GM23338 (cell line): ENCODE results near the gene CDH4. TPM values are rescaled to one million over a fixed set of nuclear protein-coding genes. Genes with fewer than 3 reads are reported as not detected.
A peak's percentile ranks its signal among the peaks of the same experiment; 100 is the strongest.

Source experiments
- ATAC-seq: fragments of 200-7000 bp; cut with Tn5 transposase; 3 replicates; pipeline ENCODE4 v1.9.1; 2020
- DNase-seq: peaks from one replicate; pipeline ENCODE4 v3.0.0-alpha.2; 2015; ENCODE audit warnings: low spot score
- H2AFZ ChIP-seq: fragments of 200-600 bp; sonication (generic); 2 replicates; pipeline ENCODE4 v1.8.0; 2016; ENCODE audit warnings: antibody characterized with exemption, mild to moderate bottlenecking, moderate library complexity
- H3F3A ChIP-seq: fragments of 200-600 bp; sonication (generic); replicated peaks from 2 replicates; pipeline ENCODE4 v1.8.0; 2017; ENCODE audit warnings: antibody characterized with exemption, mixed run types, low read depth
- H3K27ac ChIP-seq: fragments of 200-600 bp; sonication (generic); 2 replicates; pipeline ENCODE4 v1.6.1; 2016; ENCODE audit warnings: low read depth
- H3K27me3 ChIP-seq: fragments of 200-600 bp; sonication (generic); 2 replicates; pipeline ENCODE4 v1.8.0; 2016; ENCODE audit warnings: mild to moderate bottlenecking, mixed run types, moderate library complexity; ENCODE audit not compliant: insufficient read depth
- H3K36me3 ChIP-seq: fragments of 200-600 bp; sonication (generic); 2 replicates; pipeline ENCODE4 v1.8.0; 2016; ENCODE audit warnings: mild to moderate bottlenecking; ENCODE audit not compliant: insufficient read depth
- H3K4me1 ChIP-seq: fragments of 200-600 bp; sonication (generic); 2 replicates; pipeline ENCODE4 v1.8.0; 2016; ENCODE audit warnings: mild to moderate bottlenecking, moderate library complexity; ENCODE audit not compliant: insufficient read depth
- H3K4me2 ChIP-seq: fragments of 200-600 bp; sonication (generic); 2 replicates; pipeline ENCODE4 v1.7.1; 2017; ENCODE audit warnings: mixed run types
- H3K4me3 ChIP-seq: fragments of 200-600 bp; sonication (generic); 2 replicates; pipeline ENCODE4 v1.6.1; 2016; ENCODE audit warnings: mixed run types
- H3K79me2 ChIP-seq: fragments of 200-600 bp; sonication (generic); replicated peaks from 2 replicates; pipeline ENCODE4 v1.8.0; 2017; ENCODE audit warnings: mild to moderate bottlenecking; ENCODE audit not compliant: insufficient read depth
- H3K9me2 ChIP-seq: fragments of 200-600 bp; sonication (generic); 2 replicates; pipeline ENCODE4 v1.8.0; 2017; ENCODE audit not compliant: insufficient read depth
- H4K20me1 ChIP-seq: fragments of 200-600 bp; sonication (generic); replicated peaks from 2 replicates; pipeline ENCODE4 v1.8.0; 2017; ENCODE audit warnings: mild to moderate bottlenecking; ENCODE audit not compliant: insufficient read depth
- H3K27ac Mint-ChIP-seq: 2 replicates; pipeline ENCODE4 v1.8.0; 2020; ENCODE audit warnings: inconsistent platforms, mild to moderate bottlenecking, moderate library complexity, mixed read lengths
- H3K27me3 Mint-ChIP-seq: 3 replicates; pipeline ENCODE4 v1.8.0; 2022; ENCODE audit warnings: low read depth, mild to moderate bottlenecking, moderate library complexity, mixed read lengths, inconsistent platforms; ENCODE audit not compliant: insufficient read depth, poor library complexity
- H3K36me3 Mint-ChIP-seq: 3 replicates; pipeline ENCODE4 v1.8.0; 2021; ENCODE audit warnings: low read depth, mild to moderate bottlenecking, inconsistent platforms, moderate library complexity, mixed read lengths
- H3K4me1 Mint-ChIP-seq: 3 replicates; pipeline ENCODE4 v1.8.0; 2020; ENCODE audit warnings: mild to moderate bottlenecking, inconsistent platforms, mixed read lengths
- H3K4me3 Mint-ChIP-seq: 3 replicates; pipeline ENCODE4 v1.8.0; 2021; ENCODE audit warnings: moderate library complexity, mild to moderate bottlenecking, inconsistent platforms, mixed read lengths
- H3K9me3 Mint-ChIP-seq: 3 replicates; pipeline ENCODE4 v1.8.0; 2020; ENCODE audit warnings: moderate library complexity, mild to moderate bottlenecking, inconsistent platforms, mixed read lengths
- CREB1 ChIP-seq: fragments of 250-450 bp; sonication (Bioruptor Pico); IDR thresholded peaks from 2 replicates; pipeline ENCODE4 v1.5.0; 2020; ENCODE audit warnings: low read depth, mild to moderate bottlenecking, moderate library complexity
- CTCF ChIP-seq, 2 experiments: fragments of 200-600 bp in 1 of 2; sonication (generic) in 1 of 2; conservative IDR thresholded peaks; 2 replicates each; pipeline versions ENCODE4 v1.5.1 to v1.6.1; 2016 to 2017; ENCODE audit warnings: antibody characterized with exemption in 2 of 2, low read depth in 2 of 2, mild to moderate bottlenecking in 2 of 2, moderate library complexity in 1 of 2
- ETS1 ChIP-seq: IDR thresholded peaks from 2 replicates; pipeline ENCODE4 v1.6.1; 2016; ENCODE audit warnings: antibody characterized with exemption
- EZH2 ChIP-seq: fragments of 200-600 bp; sonication (generic); IDR thresholded peaks from one replicate; pipeline ENCODE4 v1.8.0; 2017; ENCODE audit warnings: antibody characterized with exemption, mild to moderate bottlenecking, low read depth; ENCODE audit not compliant: unreplicated experiment
- EZH2phosphoT487 ChIP-seq: fragments of 200-600 bp; sonication (generic); IDR thresholded peaks from one replicate; pipeline ENCODE4 v1.8.1; 2018; ENCODE audit warnings: antibody characterized with exemption; ENCODE audit not compliant: unreplicated experiment
- JUNB ChIP-seq: IDR thresholded peaks from one replicate; pipeline ENCODE4 v1.6.1; 2016; ENCODE audit warnings: antibody characterized with exemption; ENCODE audit not compliant: unreplicated experiment
- NANOG ChIP-seq: IDR thresholded peaks from 2 replicates; pipeline ENCODE4 v1.6.1; 2016; ENCODE audit warnings: antibody characterized with exemption, borderline replicate concordance
- POLR2AphosphoS5 ChIP-seq: IDR thresholded peaks from 2 replicates; pipeline ENCODE4 v1.6.1; 2016; ENCODE audit warnings: antibody characterized with exemption, low read depth
- REST ChIP-seq: IDR thresholded peaks from one replicate; pipeline ENCODE4 v1.6.1; 2018; ENCODE audit warnings: antibody characterized with exemption; ENCODE audit not compliant: unreplicated experiment
- STAT1 ChIP-seq: IDR thresholded peaks from one replicate; pipeline ENCODE4 v1.6.1; 2016; ENCODE audit warnings: antibody characterized with exemption; ENCODE audit not compliant: unreplicated experiment
- ZNF114 ChIP-seq: fragments of 250-450 bp; sonication (Bioruptor Pico); IDR thresholded peaks from 2 replicates; pipeline ENCODE4 v1.5.0; 2020; ENCODE audit warnings: mild to moderate bottlenecking, moderate library complexity
- ZNF331 ChIP-seq: fragments of 250-450 bp; sonication (Bioruptor Pico); IDR thresholded peaks from 2 replicates; pipeline ENCODE4 v1.5.0; 2020; ENCODE audit warnings: low read depth, mild to moderate bottlenecking, moderate library complexity
- polyA plus RNA-seq: library from polyadenylated mRNA; unstranded; fragments of >200 nt; fragmentation: Nextera tagmentation; extraction: Ambion mirVana; gene quantifications from 2 replicates; pipeline ENCODE4 v1.2.1, GENCODE V29; 2016
- total RNA-seq: library from RNA; depleted of rRNA; stranded (reverse); fragments of >200 nt; shearing (Covaris generic); gene quantifications from 2 replicates; pipeline ENCODE4 v1.2.3, GENCODE V29; 2014

Gene CDH4
- total and polyA plus RNA-seq, 2 experiments from 2014 or later: 1.2 to 4.2 TPM

GRCh38 chr20:61567204-61567603 lies 315.1 kb downstream of the CDH4 start:
- no peaks in the 10 kb centered on the region for H3K36me3 ChIP-seq
- no peaks in the 10 kb centered on the region; the same call in 2 of the 3 replicates for H3K9me3 Mint-ChIP-seq
- no peak overlapping the region for H3K27ac ChIP-seq
- ATAC-seq: peak; percentile 88
- TF ChIP-seq CREB1 (CRISPR knock-in tag): peak; percentile 44; the same call in 1 of the 2 replicates
- no peak for TF ChIP-seq CTCF (conservative IDR thresholded peaks at IDR 0.05; ENCODE audit: low read depth in 2 of 2)
- TF ChIP-seq ETS1: no peak
- no peak for TF ChIP-seq REST
- H3K27ac Mint-ChIP-seq: no peak overlapping the region; the same call in 1 of the 2 replicates
- no peaks in the 10 kb centered on the region for H3K79me2 ChIP-seq
- no peaks in the 10 kb centered on the region for H4K20me1 ChIP-seq
- peaks cover 19% of the 10 kb centered on the region for H3K27me3 Mint-ChIP-seq
- peaks cover 31% of the 10 kb centered on the region for H3K4me1 Mint-ChIP-seq
- H3K4me1 ChIP-seq: peaks cover 11% of the 10 kb centered on the region
- H2AFZ ChIP-seq: no peak overlapping the region
- peak overlapping the region; percentile 69 for H3K4me2 ChIP-seq
- H3K4me3 ChIP-seq: peak overlapping the region; percentile 21; the same call in 1 of the 2 replicates
- H3K9me2 ChIP-seq: no peaks in the 10 kb centered on the region
- no peaks in the 10 kb centered on the region for H3K36me3 Mint-ChIP-seq
- no peak overlapping the region for H3K4me3 Mint-ChIP-seq
- no peaks in the 10 kb centered on the region for H3F3A ChIP-seq
- no peaks in the 10 kb centered on the region for H3K27me3 ChIP-seq
- peak; percentile 34 for DNase-seq

GRCh38 chr20:61569825-61570224 lies 317.8 kb downstream of the CDH4 start:
- Histone ChIP-seq H3K27ac (no peak overlapping the region), H3K79me2 (no peaks in the 10 kb centered on the region), H3F3A (no peaks in the 10 kb centered on the region), H3K27me3 (no peaks in the 10 kb centered on the region), H3K4me2 (no peak overlapping the region), H2AFZ (no peak overlapping the region), H3K4me1 (peaks cover 11% of the 10 kb centered on the region), H4K20me1 (no peaks in the 10 kb centered on the region), H3K36me3 (no peaks in the 10 kb centered on the region), H3K4me3 (no peak overlapping the region), H3K9me2 (peaks cover 4% of the 10 kb centered on the region; the same call in 1 of the 2 replicates)
- H3K4me3 Mint-ChIP-seq: no peak overlapping the region
- no peaks in the 10 kb centered on the region; the same call in 2 of the 3 replicates for H3K36me3 Mint-ChIP-seq
- no peak for DNase-seq
- ATAC-seq: no peak
- H3K9me3 Mint-ChIP-seq: no peaks in the 10 kb centered on the region; the same call in 1 of the 3 replicates
- H3K27me3 Mint-ChIP-seq: peaks cover 27% of the 10 kb centered on the region
- H3K27ac Mint-ChIP-seq: no peak overlapping the region
- peaks cover 22% of the 10 kb centered on the region for H3K4me1 Mint-ChIP-seq
- TF ChIP-seq ETS1 (no peak), ZNF114 (CRISPR knock-in tag) (no peak), EZH2 (no peak), POLR2AphosphoS5 (no peak), REST (no peak), EZH2phosphoT487 (no peak), STAT1 (no peak), NANOG (no peak), ZNF331 (CRISPR knock-in tag) (no peak), JUNB (no peak), CREB1 (CRISPR knock-in tag) (no peak)
